Activated T-cell treated with anti-CD3 and anti-CD28 coated beads, Interleukin-2, amount 50 U/mL, for 4 hours (primary cell): Measurements from ENCODE around the gene TRDN. TPM values are rescaled to one million over a fixed set of nuclear protein-coding genes. Genes with fewer than 3 reads are reported as not detected.

Source experiments
- ATAC-seq, 2 donors: fragments of 200-7000 bp; cut with Tn5 transposase; one replicate each; pipeline ENCODE4 v1.10.0; 2021
- DNase-seq: peaks from one replicate; pipeline ENCODE4 v3.0.0-alpha.2; 2020
- H3K27me3 Mint-ChIP-seq: one replicate; pipeline ENCODE4 v1.8.0; 2021; ENCODE audit warnings: low read depth, mixed read lengths
- H3K36me3 Mint-ChIP-seq: one replicate; pipeline ENCODE4 v1.8.0; 2022; ENCODE audit warnings: mixed read lengths; ENCODE audit not compliant: insufficient read depth
- H3K4me1 Mint-ChIP-seq: one replicate; pipeline ENCODE4 v1.8.0; 2021; ENCODE audit warnings: low read depth, mixed read lengths
- H3K4me3 Mint-ChIP-seq: one replicate; pipeline ENCODE4 v1.8.0; 2021; ENCODE audit warnings: mild to moderate bottlenecking, moderate library complexity, mixed read lengths
- H3K9me3 Mint-ChIP-seq: one replicate; pipeline ENCODE4 v1.8.0; 2021; ENCODE audit warnings: mixed read lengths
- total RNA-seq, 3 donors: library from RNA; stranded (reverse); gene quantifications; one replicate each; pipeline ENCODE4 v1.2.1, GENCODE V29; 2021

Gene TRDN
- total RNA-seq, 3 donors from 2014 or later, result not detected

- Mint-ChIP-seq H3K27me3 (no peaks in the 10 kb centered on the region), H3K4me3 (no peak overlapping the region), H3K9me3 (no peaks in the 10 kb centered on the region), H3K4me1 (no peaks in the 10 kb centered on the region), H3K36me3 (no peaks in the 10 kb centered on the region)
- no peak for DNase-seq
- no peak for ATAC-seq
These were observed 231.8 kb downstream of the TRDN start for GRCh38 chr6:123404975-123405374.

- H3K9me3 Mint-ChIP-seq, result no peaks in the 10 kb centered on the region
- H3K4me3 Mint-ChIP-seq, result no peak overlapping the region
- H3K4me1 Mint-ChIP-seq, result no peaks in the 10 kb centered on the region
- H3K36me3 Mint-ChIP-seq, result no peaks in the 10 kb centered on the region
- no peaks in the 10 kb centered on the region for H3K27me3 Mint-ChIP-seq
- DNase-seq (no peak), ATAC-seq (no peak)
These were observed 234.7 kb downstream of the TRDN start for GRCh38 chr6:123402052-123402451.

- ATAC-seq (no peak), DNase-seq (no peak)
- Mint-ChIP-seq H3K9me3 (no peaks in the 10 kb centered on the region), H3K36me3 (no peaks in the 10 kb centered on the region), H3K4me3 (no peak overlapping the region), H3K27me3 (no peaks in the 10 kb centered on the region), H3K4me1 (no peaks in the 10 kb centered on the region)
These were observed 238.7 kb downstream of the TRDN start for GRCh38 chr6:123398072-123398471.

- no peaks in the 10 kb centered on the region for H3K36me3 Mint-ChIP-seq
- no peak overlapping the region for H3K4me3 Mint-ChIP-seq
- DNase-seq, result no peak
- H3K4me1 Mint-ChIP-seq, result no peaks in the 10 kb centered on the region
- H3K9me3 Mint-ChIP-seq, result no peaks in the 10 kb centered on the region
- no peak for ATAC-seq
- no peaks in the 10 kb centered on the region for H3K27me3 Mint-ChIP-seq
These were observed 243.4 kb downstream of the TRDN start for GRCh38 chr6:123393331-123393730.

GRCh38 chr6:123383718-123384117 is 253.0 kb downstream of the TRDN start:
- Mint-ChIP-seq H3K4me3 (no peak overlapping the region), H3K9me3 (no peaks in the 10 kb centered on the region), H3K4me1 (no peaks in the 10 kb centered on the region), H3K27me3 (no peaks in the 10 kb centered on the region), H3K36me3 (no peaks in the 10 kb centered on the region)
- DNase-seq (no peak), ATAC-seq (no peak)

GRCh38 chr6:123380257-123380656 is 256.5 kb downstream of the TRDN start:
- no peaks in the 10 kb centered on the region for H3K9me3 Mint-ChIP-seq
- no peak overlapping the region for H3K4me3 Mint-ChIP-seq
- H3K36me3 Mint-ChIP-seq, result no peaks in the 10 kb centered on the region
- DNase-seq (no peak), ATAC-seq (no peak)
- no peaks in the 10 kb centered on the region for H3K4me1 Mint-ChIP-seq
- no peaks in the 10 kb centered on the region for H3K27me3 Mint-ChIP-seq

- Mint-ChIP-seq H3K27me3 (no peaks in the 10 kb centered on the region), H3K9me3 (peaks cover 4% of the 10 kb centered on the region), H3K4me3 (no peak overlapping the region), H3K4me1 (no peaks in the 10 kb centered on the region), H3K36me3 (no peaks in the 10 kb centered on the region)
- ATAC-seq (no peak), DNase-seq (no peak)
These were observed 264.0 kb downstream of the TRDN start for GRCh38 chr6:123372737-123373136.

GRCh38 chr6:123363912-123364311 is 272.8 kb downstream of the TRDN start:
- H3K27me3 Mint-ChIP-seq, result no peaks in the 10 kb centered on the region
- no peaks in the 10 kb centered on the region for H3K9me3 Mint-ChIP-seq
- no peaks in the 10 kb centered on the region for H3K4me1 Mint-ChIP-seq
- ATAC-seq, result no peak
- no peak overlapping the region for H3K4me3 Mint-ChIP-seq
- DNase-seq, result no peak
- no peaks in the 10 kb centered on the region for H3K36me3 Mint-ChIP-seq

GRCh38 chr6:123360359-123360758 is 276.4 kb downstream of the TRDN start:
- DNase-seq (no peak), ATAC-seq (no peak)
- H3K36me3 Mint-ChIP-seq, result no peaks in the 10 kb centered on the region
- no peaks in the 10 kb centered on the region for H3K9me3 Mint-ChIP-seq
- H3K4me1 Mint-ChIP-seq, result no peaks in the 10 kb centered on the region
- no peak overlapping the region for H3K4me3 Mint-ChIP-seq
- H3K27me3 Mint-ChIP-seq, result no peaks in the 10 kb centered on the region

- no peaks in the 10 kb centered on the region for H3K4me1 Mint-ChIP-seq
- H3K4me3 Mint-ChIP-seq, result no peak overlapping the region
- H3K36me3 Mint-ChIP-seq, result no peaks in the 10 kb centered on the region
These were observed 284.0 kb downstream of the TRDN start for GRCh38 chr6:123352705-123353104.

GRCh38 chr6:123352279-123352678 is 284.5 kb downstream of the TRDN start:
- Mint-ChIP-seq H3K9me3 (no peaks in the 10 kb centered on the region), H3K4me3 (no peak overlapping the region), H3K4me1 (no peaks in the 10 kb centered on the region), H3K27me3 (no peaks in the 10 kb centered on the region), H3K36me3 (no peaks in the 10 kb centered on the region)
- no peak for ATAC-seq
- DNase-seq, result no peak

More at GRCh38 chr6:123352705-123353104, 284.0 kb downstream of the TRDN start:
- no peak for ATAC-seq
- no peak for DNase-seq
- Mint-ChIP-seq H3K9me3 (no peaks in the 10 kb centered on the region), H3K27me3 (no peaks in the 10 kb centered on the region)

GRCh38 chr6:123343836-123344235 is 292.9 kb downstream of the TRDN start:
- Mint-ChIP-seq H3K4me3 (no peak overlapping the region), H3K4me1 (no peaks in the 10 kb centered on the region)
- ATAC-seq, result no peak

GRCh38 chr6:123338394-123338793 is 298.4 kb downstream of the TRDN start:
- Mint-ChIP-seq H3K36me3 (no peaks in the 10 kb centered on the region), H3K4me1 (no peaks in the 10 kb centered on the region), H3K9me3 (no peaks in the 10 kb centered on the region), H3K4me3 (no peak overlapping the region), H3K27me3 (no peaks in the 10 kb centered on the region)
- ATAC-seq (no peak), DNase-seq (no peak)

More at GRCh38 chr6:123343836-123344235, 292.9 kb downstream of the TRDN start:
- no peaks in the 10 kb centered on the region for H3K9me3 Mint-ChIP-seq
- DNase-seq, result no peak
- H3K27me3 Mint-ChIP-seq, result no peaks in the 10 kb centered on the region
- H3K36me3 Mint-ChIP-seq, result no peaks in the 10 kb centered on the region

GRCh38 chr6:123333000-123333756 is 303.6 kb downstream of the TRDN start:
- H3K4me1 Mint-ChIP-seq, result no peaks in the 10 kb centered on the region

GRCh38 chr6:123332070-123332469 is 304.7 kb downstream of the TRDN start:
- Mint-ChIP-seq H3K4me3 (no peak overlapping the region), H3K9me3 (no peaks in the 10 kb centered on the region), H3K27me3 (no peaks in the 10 kb centered on the region), H3K36me3 (no peaks in the 10 kb centered on the region), H3K4me1 (no peaks in the 10 kb centered on the region)
- ATAC-seq (no peak), DNase-seq (no peak)

More at GRCh38 chr6:123333000-123333756, 303.6 kb downstream of the TRDN start:
- ATAC-seq, result no peak
- H3K9me3 Mint-ChIP-seq, result no peaks in the 10 kb centered on the region
- H3K27me3 Mint-ChIP-seq, result no peaks in the 10 kb centered on the region
- no peak for DNase-seq
- H3K4me3 Mint-ChIP-seq, result no peak overlapping the region
- H3K36me3 Mint-ChIP-seq, result no peaks in the 10 kb centered on the region
